ENCODE results near the gene TCAP. TPM values are rescaled to one million over a fixed set of nuclear protein-coding genes. Genes with fewer than 3 reads are reported as not detected.

The TCAP gene
- polyA plus RNA-seq, 1 donor from 2014 or later, result 3.7 TPM

DNA sequence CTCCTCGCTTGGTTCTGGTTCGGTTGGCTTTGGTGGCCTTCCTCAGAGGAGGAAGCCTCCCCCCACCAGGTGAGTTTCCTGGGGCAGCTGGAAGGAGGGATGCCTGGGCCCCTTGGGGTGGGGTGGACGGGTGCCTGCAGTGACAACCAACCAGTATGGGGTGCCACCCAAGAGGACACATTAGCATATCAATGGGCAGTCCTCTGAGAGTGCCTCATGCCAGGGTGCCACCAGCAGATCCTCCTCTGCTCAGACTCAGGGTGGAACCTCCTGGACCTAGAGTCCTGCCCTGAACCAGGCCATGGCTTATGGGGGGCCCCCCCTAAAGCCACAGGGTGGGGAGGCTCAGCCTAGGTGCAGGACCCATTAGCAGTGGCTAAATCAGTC is 35.7 kb upstream of the TCAP start:
- Histone ChIP-seq H3K9ac (ENCODE audit: low read length) (no peak overlapping the region), H4K20me1 (ENCODE audit: insufficient read depth) (no peaks in the 10 kb centered on the region), H3F3A (ENCODE audit: insufficient read depth, low read length, poor library complexity, severe bottlenecking) (no peaks in the 10 kb centered on the region), H3K79me2 (replicated peaks; ENCODE audit: insufficient read depth, low read length) (no peaks in the 10 kb centered on the region), H3K9me2 (ENCODE audit: insufficient read depth, low read length) (no peaks in the 10 kb centered on the region), H3K27ac (ENCODE audit: low read length) (no peak overlapping the region), H3K9me3 (ENCODE audit: low read length) (no peaks in the 10 kb centered on the region), H3K4me3 (ENCODE audit: low read length) (no peak overlapping the region), H3K4me2 (ENCODE audit: low read length) (no peak overlapping the region), H2AFZ (ENCODE audit: low read depth, low read length) (no peak overlapping the region), H3K27me3 (ENCODE audit: insufficient read depth, low read depth, low read length) (peaks cover 47% of the 10 kb centered on the region), H3K36me3 (ENCODE audit: insufficient read depth, low read length) (no peaks in the 10 kb centered on the region)
- TF ChIP-seq SMC3 (conservative IDR thresholded peaks at IDR 0.05; ENCODE audit: poor library complexity) (no peak), POLR2AphosphoS5 (IDR thresholded peaks at IDR 0.05) (no peak), TAF1 (IDR thresholded peaks at IDR 0.05; ENCODE audit: low read depth) (no peak), EZH2 (IDR thresholded peaks at IDR 0.05; ENCODE audit: borderline replicate concordance, insufficient read depth, low read length, poor library complexity, severe bottlenecking) (no peak), RAD21 (conservative IDR thresholded peaks at IDR 0.05) (no peak), EP300 (conservative IDR thresholded peaks at IDR 0.05; ENCODE audit: poor library complexity, severe bottlenecking) (no peak), MXI1 (conservative IDR thresholded peaks at IDR 0.05; ENCODE audit: poor library complexity, severe bottlenecking) (no peak)
- TF ChIP-seq, protein P1, sequence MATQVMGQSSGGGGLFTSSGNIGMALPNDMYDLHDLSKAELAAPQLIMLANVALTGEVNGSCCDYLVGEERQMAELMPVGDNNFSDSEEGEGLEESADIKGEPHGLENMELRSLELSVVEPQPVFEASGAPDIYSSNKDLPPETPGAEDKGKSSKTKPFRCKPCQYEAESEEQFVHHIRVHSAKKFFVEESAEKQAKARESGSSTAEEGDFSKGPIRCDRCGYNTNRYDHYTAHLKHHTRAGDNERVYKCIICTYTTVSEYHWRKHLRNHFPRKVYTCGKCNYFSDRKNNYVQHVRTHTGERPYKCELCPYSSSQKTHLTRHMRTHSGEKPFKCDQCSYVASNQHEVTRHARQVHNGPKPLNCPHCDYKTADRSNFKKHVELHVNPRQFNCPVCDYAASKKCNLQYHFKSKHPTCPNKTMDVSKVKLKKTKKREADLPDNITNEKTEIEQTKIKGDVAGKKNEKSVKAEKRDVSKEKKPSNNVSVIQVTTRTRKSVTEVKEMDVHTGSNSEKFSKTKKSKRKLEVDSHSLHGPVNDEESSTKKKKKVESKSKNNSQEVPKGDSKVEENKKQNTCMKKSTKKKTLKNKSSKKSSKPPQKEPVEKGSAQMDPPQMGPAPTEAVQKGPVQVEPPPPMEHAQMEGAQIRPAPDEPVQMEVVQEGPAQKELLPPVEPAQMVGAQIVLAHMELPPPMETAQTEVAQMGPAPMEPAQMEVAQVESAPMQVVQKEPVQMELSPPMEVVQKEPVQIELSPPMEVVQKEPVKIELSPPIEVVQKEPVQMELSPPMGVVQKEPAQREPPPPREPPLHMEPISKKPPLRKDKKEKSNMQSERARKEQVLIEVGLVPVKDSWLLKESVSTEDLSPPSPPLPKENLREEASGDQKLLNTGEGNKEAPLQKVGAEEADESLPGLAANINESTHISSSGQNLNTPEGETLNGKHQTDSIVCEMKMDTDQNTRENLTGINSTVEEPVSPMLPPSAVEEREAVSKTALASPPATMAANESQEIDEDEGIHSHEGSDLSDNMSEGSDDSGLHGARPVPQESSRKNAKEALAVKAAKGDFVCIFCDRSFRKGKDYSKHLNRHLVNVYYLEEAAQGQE (IDR thresholded peaks at IDR 0.05; ENCODE audit: borderline replicate concordance), result no peak
- TF ChIP-seq, protein P2, sequence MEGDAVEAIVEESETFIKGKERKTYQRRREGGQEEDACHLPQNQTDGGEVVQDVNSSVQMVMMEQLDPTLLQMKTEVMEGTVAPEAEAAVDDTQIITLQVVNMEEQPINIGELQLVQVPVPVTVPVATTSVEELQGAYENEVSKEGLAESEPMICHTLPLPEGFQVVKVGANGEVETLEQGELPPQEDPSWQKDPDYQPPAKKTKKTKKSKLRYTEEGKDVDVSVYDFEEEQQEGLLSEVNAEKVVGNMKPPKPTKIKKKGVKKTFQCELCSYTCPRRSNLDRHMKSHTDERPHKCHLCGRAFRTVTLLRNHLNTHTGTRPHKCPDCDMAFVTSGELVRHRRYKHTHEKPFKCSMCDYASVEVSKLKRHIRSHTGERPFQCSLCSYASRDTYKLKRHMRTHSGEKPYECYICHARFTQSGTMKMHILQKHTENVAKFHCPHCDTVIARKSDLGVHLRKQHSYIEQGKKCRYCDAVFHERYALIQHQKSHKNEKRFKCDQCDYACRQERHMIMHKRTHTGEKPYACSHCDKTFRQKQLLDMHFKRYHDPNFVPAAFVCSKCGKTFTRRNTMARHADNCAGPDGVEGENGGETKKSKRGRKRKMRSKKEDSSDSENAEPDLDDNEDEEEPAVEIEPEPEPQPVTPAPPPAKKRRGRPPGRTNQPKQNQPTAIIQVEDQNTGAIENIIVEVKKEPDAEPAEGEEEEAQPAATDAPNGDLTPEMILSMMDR (IDR thresholded peaks at IDR 0.05; ENCODE audit: poor library complexity, severe bottlenecking), result no peak

DNA sequence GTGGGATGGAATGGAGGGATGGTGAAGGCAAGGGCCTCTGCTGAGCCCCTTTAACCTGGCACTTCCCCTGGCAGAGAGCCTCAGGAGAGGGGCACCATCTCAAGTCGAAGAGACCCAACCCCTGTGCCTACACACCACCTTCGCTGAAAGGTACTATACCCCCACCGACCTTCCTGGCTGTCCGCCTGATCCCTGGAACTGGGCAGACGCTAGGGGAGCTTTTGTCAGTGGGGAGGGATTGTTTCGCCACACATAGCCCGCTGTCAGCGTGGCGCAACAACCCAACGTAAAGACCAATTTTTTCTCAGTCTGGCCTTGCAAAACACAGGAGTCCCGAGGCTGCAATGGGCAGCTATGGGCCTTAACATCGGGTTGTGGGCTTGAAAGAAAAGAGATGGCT is 35.3 kb upstream of the TCAP start:
- H3K27me3 ChIP-seq (ENCODE audit: insufficient read depth, low read depth, low read length), result peaks cover 43% of the 10 kb centered on the region

More for the DNA sequence above, 35.3 kb upstream of the TCAP start:
- Histone ChIP-seq H3K4me2 (ENCODE audit: low read length) (no peak overlapping the region), H3K9ac (ENCODE audit: low read length) (no peak overlapping the region), H3K4me3 (ENCODE audit: low read length) (no peak overlapping the region), H3K36me3 (ENCODE audit: insufficient read depth, low read length) (no peaks in the 10 kb centered on the region), H3K79me2 (replicated peaks; ENCODE audit: insufficient read depth, low read length) (no peaks in the 10 kb centered on the region), H3K9me3 (ENCODE audit: low read length) (no peaks in the 10 kb centered on the region), H2AFZ (ENCODE audit: low read depth, low read length) (no peak overlapping the region), H4K20me1 (ENCODE audit: insufficient read depth) (no peaks in the 10 kb centered on the region), H3F3A (ENCODE audit: insufficient read depth, low read length, poor library complexity, severe bottlenecking) (no peaks in the 10 kb centered on the region), H3K9me2 (ENCODE audit: insufficient read depth, low read length) (no peaks in the 10 kb centered on the region), H3K27ac (ENCODE audit: low read length) (no peak overlapping the region)
- TF ChIP-seq EZH2 (IDR thresholded peaks at IDR 0.05; ENCODE audit: borderline replicate concordance, insufficient read depth, low read length, poor library complexity, severe bottlenecking) (no peak), TAF1 (IDR thresholded peaks at IDR 0.05; ENCODE audit: low read depth) (no peak), RAD21 (conservative IDR thresholded peaks at IDR 0.05) (no peak)

Data from neural cell (in vitro differentiated cells).